Suprapubic skin (tissue), 4 donors: Measurements from ENCODE around the gene SNRPE. TPM values are rescaled to one million over a fixed set of nuclear protein-coding genes. Genes with fewer than 3 reads are reported as not detected.

Source experiments
- DNase-seq, 2 donors: peaks; one replicate each; pipeline ENCODE4 v3.0.0-alpha.2; 2019; ENCODE audit warnings: low spot score in 2 of 2
- H3K27ac ChIP-seq: fragments of 200-600 bp; sonication (generic); one replicate; pipeline ENCODE4 v1.5.1; 2019
- H3K27me3 ChIP-seq: fragments of 200-600 bp; sonication (generic); one replicate; pipeline ENCODE4 v1.5.1; 2019
- H3K36me3 ChIP-seq: fragments of 200-600 bp; sonication (generic); one replicate; pipeline ENCODE4 v1.5.1; 2019
- H3K4me1 ChIP-seq: fragments of 200-600 bp; sonication (generic); one replicate; pipeline ENCODE4 v1.5.1; 2019
- H3K4me3 ChIP-seq: fragments of 200-600 bp; sonication (generic); one replicate; pipeline ENCODE4 v1.5.1; 2019; ENCODE audit warnings: mild to moderate bottlenecking
- H3K9me3 ChIP-seq: fragments of 200-600 bp; sonication (generic); one replicate; pipeline ENCODE4 v1.5.1; 2019
- EP300 ChIP-seq: sonication (generic); formaldehyde crosslinking; IDR thresholded peaks from one replicate; pipeline ENCODE4 v1.6.1; 2017; ENCODE audit warnings: antibody characterized with exemption
- POLR2A ChIP-seq, 2 donors: fragments of 450-650 bp; IDR thresholded peaks; one replicate each; pipeline ENCODE4 v1.6.1; 2017; ENCODE audit warnings: antibody characterized with exemption in 2 of 2, mild to moderate bottlenecking in 2 of 2, moderate library complexity in 2 of 2
- POLR2AphosphoS5 ChIP-seq, 3 donors: sonication (generic); formaldehyde crosslinking; IDR thresholded peaks; one replicate each; pipeline ENCODE4 v1.6.1; 2017; ENCODE audit warnings: antibody characterized with exemption in 3 of 3
- WGBS: methylation state at CpG from one replicate; pipeline ENCODE4 v1.1.5; 2018; 5-methylcytosine and 5-hydroxymethylcytosine counted together
- total RNA-seq, 4 donors: library from RNA; depleted of rRNA; stranded (reverse); fragments of >200 nt; gene quantifications; one replicate each; pipeline ENCODE4 v1.1.0, GENCODE V29; 2016
- TF ChIP-seq, protein P1 (sequence below), 2 donors: fragments of 200-600 bp in 1 of 2; fragments of 450-650 bp in 1 of 2; sonication (generic) in 1 of 2; IDR thresholded peaks; one replicate each; pipeline ENCODE4 v1.5.1; 2016 to 2019; ENCODE audit warnings: antibody characterized with exemption in 2 of 2, mild to moderate bottlenecking in 1 of 2, moderate library complexity in 1 of 2

Gene SNRPE
- total RNA-seq, 4 donors from 2014 or later: 17.8 to 90.2 (median 42.4) TPM

DNA sequence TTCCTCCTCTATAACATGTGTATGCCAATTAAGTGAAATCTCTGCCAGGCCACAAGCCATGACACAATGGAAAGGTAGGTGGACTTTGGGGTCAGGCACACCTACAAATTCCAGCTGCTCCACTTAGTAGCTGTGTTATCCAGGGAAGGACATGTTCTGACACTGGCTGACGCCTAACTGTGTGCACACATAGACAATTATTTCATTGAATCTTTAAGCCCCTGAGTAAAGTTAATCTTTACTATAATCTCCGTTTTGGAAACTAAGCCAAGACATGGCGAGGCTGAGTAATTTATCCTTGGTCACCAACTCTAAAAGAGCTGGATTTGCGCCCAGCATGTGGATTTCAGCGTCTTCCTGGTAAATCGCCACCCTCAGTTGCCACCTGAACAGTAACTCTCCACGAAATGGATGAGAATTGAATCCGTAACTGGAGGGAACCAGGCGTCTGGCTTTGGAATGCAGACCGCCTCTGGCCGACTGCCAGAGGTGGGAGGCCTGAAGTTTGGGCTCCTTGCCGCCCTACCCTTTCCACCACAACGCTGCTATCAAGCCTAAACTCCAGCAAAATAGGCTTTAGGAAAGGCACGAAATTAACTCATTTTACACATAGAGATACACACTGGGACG is 888 bp upstream of the SNRPE start:
- Histone ChIP-seq H3K4me3 (peak overlapping the region; percentile 90), H3K9me3 (no peaks in the 10 kb centered on the region), H3K27me3 (no peaks in the 10 kb centered on the region), H3K4me1 (peaks cover 24% of the 10 kb centered on the region), H3K36me3 (peaks cover 17% of the 10 kb centered on the region), H3K27ac (peak overlapping the region; percentile 50)
- 36% methylated on average over 15 of the region's 15 CpGs for WGBS
- no peak for DNase-seq
- TF ChIP-seq, protein P1, sequence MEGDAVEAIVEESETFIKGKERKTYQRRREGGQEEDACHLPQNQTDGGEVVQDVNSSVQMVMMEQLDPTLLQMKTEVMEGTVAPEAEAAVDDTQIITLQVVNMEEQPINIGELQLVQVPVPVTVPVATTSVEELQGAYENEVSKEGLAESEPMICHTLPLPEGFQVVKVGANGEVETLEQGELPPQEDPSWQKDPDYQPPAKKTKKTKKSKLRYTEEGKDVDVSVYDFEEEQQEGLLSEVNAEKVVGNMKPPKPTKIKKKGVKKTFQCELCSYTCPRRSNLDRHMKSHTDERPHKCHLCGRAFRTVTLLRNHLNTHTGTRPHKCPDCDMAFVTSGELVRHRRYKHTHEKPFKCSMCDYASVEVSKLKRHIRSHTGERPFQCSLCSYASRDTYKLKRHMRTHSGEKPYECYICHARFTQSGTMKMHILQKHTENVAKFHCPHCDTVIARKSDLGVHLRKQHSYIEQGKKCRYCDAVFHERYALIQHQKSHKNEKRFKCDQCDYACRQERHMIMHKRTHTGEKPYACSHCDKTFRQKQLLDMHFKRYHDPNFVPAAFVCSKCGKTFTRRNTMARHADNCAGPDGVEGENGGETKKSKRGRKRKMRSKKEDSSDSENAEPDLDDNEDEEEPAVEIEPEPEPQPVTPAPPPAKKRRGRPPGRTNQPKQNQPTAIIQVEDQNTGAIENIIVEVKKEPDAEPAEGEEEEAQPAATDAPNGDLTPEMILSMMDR (IDR thresholded peaks at IDR 0.05): no peak
- TF ChIP-seq EP300 (no peak), POLR2AphosphoS5 (IDR thresholded peaks at IDR 0.05) (no peak), POLR2A (IDR thresholded peaks at IDR 0.05) (no peak)

- Histone ChIP-seq H3K27me3 (no peaks in the 10 kb centered on the region), H3K36me3 (peaks cover 70% of the 10 kb centered on the region), H3K4me1 (peaks cover 16% of the 10 kb centered on the region), H3K27ac (no peak overlapping the region), H3K4me3 (no peak overlapping the region), H3K9me3 (no peaks in the 10 kb centered on the region)
- no peak for TF ChIP-seq POLR2A (IDR thresholded peaks at IDR 0.05)
- TF ChIP-seq EP300: no peak
- TF ChIP-seq, protein P1 (IDR thresholded peaks at IDR 0.05): no peak
- no peak for TF ChIP-seq POLR2AphosphoS5 (IDR thresholded peaks at IDR 0.05)
- no peak for DNase-seq
- WGBS: 57% methylated on average over 5 of the region's 5 CpGs
These were observed 6.4 kb downstream of the SNRPE start for GRCh38 chr1:203867802-203868201.

- no peak overlapping the region for H3K4me3 ChIP-seq
- no peak overlapping the region for H3K27ac ChIP-seq
- no peak for TF ChIP-seq POLR2AphosphoS5 (IDR thresholded peaks at IDR 0.05)
- no peak for TF ChIP-seq POLR2A (IDR thresholded peaks at IDR 0.05)
- TF ChIP-seq EP300: no peak
- TF ChIP-seq, protein P1 (IDR thresholded peaks at IDR 0.05): no peak
- H3K27me3 ChIP-seq: no peaks in the 10 kb centered on the region
- H3K4me1 ChIP-seq: peaks cover 11% of the 10 kb centered on the region
- WGBS: 92% methylated on average over 1 of the region's 1 CpG
- no peak for DNase-seq
- H3K36me3 ChIP-seq: peaks cover 66% of the 10 kb centered on the region
- H3K9me3 ChIP-seq: no peaks in the 10 kb centered on the region
These were observed 8.8 kb downstream of the SNRPE start for GRCh38 chr1:203870245-203870644.

GRCh38 chr1:203871114-203871880 is 9.9 kb downstream of the SNRPE start:
- 52% methylated on average over 3 of the region's 3 CpGs for WGBS
- TF ChIP-seq, protein P1 (IDR thresholded peaks at IDR 0.05): peak; percentile 71 to 97
- TF ChIP-seq EP300: no peak
- Histone ChIP-seq H3K36me3 (peaks cover 56% of the 10 kb centered on the region), H3K9me3 (no peaks in the 10 kb centered on the region), H3K27ac (peak overlapping the region; percentile 51), H3K27me3 (no peaks in the 10 kb centered on the region), H3K4me3 (no peak overlapping the region), H3K4me1 (peaks cover 11% of the 10 kb centered on the region)
- no peak for DNase-seq

DNA sequence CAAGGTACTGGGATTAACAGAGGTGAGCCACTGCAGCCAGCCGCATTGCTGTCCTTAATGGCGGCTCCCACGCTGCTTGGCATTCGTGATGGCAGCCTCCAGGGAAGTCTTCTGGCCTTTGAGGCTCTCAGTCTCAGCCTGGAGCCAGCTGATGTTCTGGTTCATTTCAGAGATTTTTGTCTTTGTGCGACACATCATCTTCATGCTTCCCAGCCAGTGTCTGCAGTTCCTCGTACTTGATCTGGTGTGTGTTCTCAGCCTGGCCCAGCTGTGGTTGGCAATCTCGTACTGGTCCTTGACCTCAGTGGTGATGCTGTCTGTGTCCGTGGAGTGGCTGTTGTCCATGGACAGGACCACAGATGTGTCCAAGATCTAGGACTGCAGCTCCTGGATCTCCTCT is 11.7 kb downstream of the SNRPE start:
- H3K27ac ChIP-seq: no peak overlapping the region
- H3K36me3 ChIP-seq: peaks cover 43% of the 10 kb centered on the region
- no peaks in the 10 kb centered on the region for H3K9me3 ChIP-seq
- no peak overlapping the region for H3K4me3 ChIP-seq
- DNase-seq: no peak
- TF ChIP-seq, protein P1 (IDR thresholded peaks at IDR 0.05): no peak
- TF ChIP-seq EP300: no peak
- no peak for TF ChIP-seq POLR2AphosphoS5 (IDR thresholded peaks at IDR 0.05)
- no peak for TF ChIP-seq POLR2A (IDR thresholded peaks at IDR 0.05)
- 78% methylated on average over 8 of the region's 8 CpGs for WGBS
- no peaks in the 10 kb centered on the region for H3K27me3 ChIP-seq
- peaks cover 11% of the 10 kb centered on the region for H3K4me1 ChIP-seq
